K562 (cell line): ENCODE measurements around the gene APOM. TPM values are rescaled to one million over a fixed set of nuclear protein-coding genes. Genes with fewer than 3 reads are reported as not detected.
A peak's percentile ranks its signal among the peaks of the same experiment; 100 is the strongest.

Experiments used
- ATAC-seq: fragments of 200-7000 bp; cut with Tn5 transposase; 3 replicates; pipeline ENCODE4 v1.9.1; 2020; ENCODE audit warnings: moderate library complexity
- BruUV-seq: library from RNA; stranded (reverse); fragments of 400-500 nt; replicated peaks from 2 replicates; lab custom pipeline; 2021; lab: Mats Ljungman, UMichigan
- CTCF ChIA-PET: fragments of 300-600 bp; formaldehyde crosslinking; extraction: SDS; loops from one replicate; lab custom pipeline; 2021; ENCODE audit warnings: low intra/inter-chr PET ratio; lab: Yijun Ruan, JAX
- POLR2A ChIA-PET: fragments of 300-600, 350-650 bp; sonication (Branson Sonifier 250); formaldehyde crosslinking; extraction: SDS; loops from one replicate; lab custom pipeline; 2021; ENCODE audit warnings: antibody characterized with exemption, inconsistent platforms; lab: Yijun Ruan, JAX
- DNase-seq, 4 experiments: peaks; one replicate each; pipeline versions ENCODE4 v3.0.0 to v3.0.0-alpha.2; 2011 to 2018; ENCODE audit warnings: low spot score in 3 of 4, mixed read lengths in 3 of 4; ENCODE audit errors: extremely low read depth in 1 of 4
- FAIRE-seq: peaks from 2 replicates; lab custom pipeline; 2011; peaks lifted over from hg19 to GRCh38; lab: Jason Lieb, UNC
- H2AFZ ChIP-seq: 2 replicates; pipeline ENCODE4 v1.6.0; 2011; ENCODE audit warnings: low read depth, low read length, control low read depth, inconsistent platforms
- H3K27ac ChIP-seq: fragments of 200-600 bp; 3 replicates; pipeline ENCODE4 v1.8.0; 2011; ENCODE audit warnings: low read depth, mild to moderate bottlenecking, control low read depth, inconsistent platforms, low read length, moderate library complexity, mixed read lengths; ENCODE audit errors: extremely low read depth
- H3K27me3 ChIP-seq, 2 experiments: fragments of 300-600 bp in 1 of 2; 2 replicates in 1 of 2; 3 replicates in 1 of 2; pipeline versions ENCODE4 v1.6.0 to v1.8.0; 2011; ENCODE audit warnings: inconsistent platforms in 2 of 2, low read length in 2 of 2, mild to moderate bottlenecking in 1 of 2, mixed read lengths in 1 of 2, moderate library complexity in 1 of 2; ENCODE audit not compliant: control insufficient read depth in 2 of 2, insufficient read depth in 2 of 2
- H3K36me3 ChIP-seq: fragments of 300-600 bp; 3 replicates; pipeline ENCODE4 v1.8.0; 2011; ENCODE audit warnings: mild to moderate bottlenecking, low read length, inconsistent platforms; ENCODE audit not compliant: control insufficient read depth, insufficient read depth
- H3K4me1 ChIP-seq, 2 experiments: fragments of 200-600 bp in 1 of 2; replicated peaks in 1 of 2; 2 replicates in 1 of 2; 3 replicates in 1 of 2; pipeline versions ENCODE4 v1.5.1 to v1.8.0; 2011; ENCODE audit warnings: inconsistent platforms in 2 of 2, low read length in 2 of 2, mild to moderate bottlenecking in 1 of 2, mixed read lengths in 1 of 2, moderate library complexity in 1 of 2; ENCODE audit not compliant: control insufficient read depth in 2 of 2, insufficient read depth in 2 of 2
- H3K4me2 ChIP-seq: 2 replicates; pipeline ENCODE4 v1.6.1; 2011; ENCODE audit warnings: low read length, control low read depth, inconsistent platforms, mixed read lengths; ENCODE audit not compliant: insufficient read depth
- H3K4me3 ChIP-seq: fragments of 200-600 bp; sonication (generic), shearing (Covaris generic); 2 replicates; pipeline ENCODE4 v1.5.1; 2016; ENCODE audit warnings: control low read depth, inconsistent platforms
- H3K79me2 ChIP-seq: fragments of 200-600 bp; 3 replicates; pipeline ENCODE4 v1.8.0; 2011; ENCODE audit warnings: low read length, inconsistent platforms; ENCODE audit not compliant: control insufficient read depth, insufficient read depth
- H3K9ac ChIP-seq, 2 experiments: 2 replicates each; pipeline versions ENCODE4 v1.6.0 to v1.6.1; 2011; ENCODE audit warnings: low read depth in 2 of 2, low read length in 2 of 2, control low read depth in 1 of 2, inconsistent platforms in 1 of 2, mild to moderate bottlenecking in 1 of 2, mixed read lengths in 1 of 2; ENCODE audit not compliant: insufficient read depth in 1 of 2
- H3K9me1 ChIP-seq: one replicate; pipeline ENCODE4 v1.6.0; 2011; ENCODE audit warnings: inconsistent platforms, mild to moderate bottlenecking, low read length, moderate library complexity; ENCODE audit not compliant: control insufficient read depth, insufficient read depth
- H3K9me3 ChIP-seq: replicated peaks from 2 replicates; pipeline ENCODE4 v1.5.1; 2011; ENCODE audit warnings: low read depth, low read length, inconsistent platforms; ENCODE audit not compliant: control insufficient read depth, insufficient read depth
- H4K20me1 ChIP-seq: replicated peaks from 2 replicates; pipeline ENCODE4 v1.6.1; 2011; ENCODE audit warnings: low read length, inconsistent platforms, mixed read lengths; ENCODE audit not compliant: control insufficient read depth, insufficient read depth
- HDGF ChIP-seq: fragments of 450-650 bp; IDR thresholded peaks from 2 replicates; pipeline ENCODE4 v1.6.1; 2016
- IRF2 ChIP-seq: sonication (generic); formaldehyde crosslinking; IDR thresholded peaks from 2 replicates; pipeline ENCODE4 v1.8.1; 2022; ENCODE audit warnings: mild to moderate bottlenecking, missing genetic modification reagents
- IRF9 ChIP-seq: fragments of 450-650 bp; IDR thresholded peaks from 2 replicates; pipeline ENCODE4 v1.6.1; 2016; ENCODE audit warnings: missing biosample characterization, missing genetic modification characterization
- KDM1A ChIP-seq, 2 experiments: fragments of 450-650 bp; IDR thresholded peaks; 2 replicates each; pipeline ENCODE4 v1.6.1; 2016; ENCODE audit warnings: mild to moderate bottlenecking in 2 of 2
- NR2C1 ChIP-seq, 2 experiments: fragments of 450-650 bp; IDR thresholded peaks; 2 replicates each; pipeline ENCODE4 v1.6.1; 2017; ENCODE audit warnings: mild to moderate bottlenecking in 2 of 2, antibody characterized with exemption in 1 of 2, inconsistent platforms in 1 of 2, missing compliant biosample characterization in 1 of 2, missing genetic modification characterization in 1 of 2
- PHF20 ChIP-seq: fragments of 450-650 bp; IDR thresholded peaks from 2 replicates; pipeline ENCODE4 v1.6.1; 2018; ENCODE audit not compliant: partially characterized antibody
- RHOXF2B ChIP-seq: fragments of 250-450 bp; sonication (Bioruptor Pico); conservative IDR thresholded peaks from 2 replicates; pipeline ENCODE4 v1.5.1; 2021
- SRSF9 ChIP-seq: fragments of 200-400 bp; formaldehyde crosslinking; IDR thresholded peaks from 2 replicates; pipeline ENCODE4 v1.6.1; 2017; ENCODE audit warnings: low read depth, low read length, borderline replicate concordance
- TCFL5 ChIP-seq: fragments of 250-450 bp; sonication (Bioruptor Pico); conservative IDR thresholded peaks from 2 replicates; pipeline ENCODE4 v1.6.1; 2021; ENCODE audit warnings: mild to moderate bottlenecking, moderate library complexity, matching md5 sums
- TGIF2 ChIP-seq: sonication (generic); formaldehyde crosslinking; IDR thresholded peaks from 2 replicates; pipeline ENCODE4 v1.8.1; 2022; ENCODE audit warnings: mild to moderate bottlenecking, missing genetic modification reagents, moderate library complexity
- TRIM28 ChIP-seq: fragments of 450-650 bp; IDR thresholded peaks from 2 replicates; pipeline ENCODE4 v1.6.1; 2017
- VEZF1 ChIP-seq: fragments of 200-800 bp; sonication (Bioruptor generic); IDR thresholded peaks from 2 replicates; pipeline ENCODE4 v1.6.1; 2017; ENCODE audit warnings: missing genetic modification characterization, missing compliant biosample characterization
- XRCC3 ChIP-seq: fragments of 450-650 bp; IDR thresholded peaks from 2 replicates; pipeline ENCODE4 v1.6.1; 2017; ENCODE audit warnings: mild to moderate bottlenecking, moderate library complexity
- ZBTB34 ChIP-seq: fragments of 250-450 bp; sonication (Bioruptor Pico); IDR thresholded peaks from 2 replicates; pipeline ENCODE4 v1.8.0; 2021; ENCODE audit warnings: mild to moderate bottlenecking, moderate library complexity
- ZFX ChIP-seq: sonication (generic); formaldehyde crosslinking; IDR thresholded peaks from 2 replicates; pipeline ENCODE4 v1.8.0; 2022; ENCODE audit warnings: mild to moderate bottlenecking, missing genetic modification reagents, moderate library complexity
- ZNF146 ChIP-seq: IDR thresholded peaks from one replicate; pipeline ENCODE4 v1.6.1; 2018; ENCODE audit warnings: missing compliant biosample characterization; ENCODE audit not compliant: unreplicated experiment
- ZSCAN29 ChIP-seq: fragments of 450-650 bp; IDR thresholded peaks from 2 replicates; pipeline ENCODE4 v1.6.1; 2017
- WGBS: fragments of 100-300 bp; shearing (Covaris generic); methylation state at CpG from one replicate; pipeline ENCODE4 v1.1.6; 2016; ENCODE audit warnings: low coverage, mixed read lengths; ENCODE audit not compliant: insufficient coverage; ENCODE audit errors: missing lambda C conversion rate; 5-methylcytosine and 5-hydroxymethylcytosine counted together
- in situ Hi-C: fragments of 300-500 bp; cut with MboI; formaldehyde crosslinking; loops from 4 replicates; pipeline ENCODE4 v1.15.0; 2018; ENCODE audit warnings: inconsistent platforms, mixed read lengths
- intact Hi-C: fragments of 100-400 bp; cut with micrococcal nuclease; formaldehyde crosslinking; loops from 2 replicates; pipeline ENCODE4 v1.14.2; 2022
- polyA plus RNA-seq, 8 experiments: library from polyadenylated mRNA; depleted of rRNA in 4 of 8; stranded (reverse) in 5 of 8; unstranded in 3 of 8; fragments of >200 nt; fragmentation: Nextera tagmentation in 2 of 8; fragmentation: Illumina TruSeq in 1 of 8; extraction: Ambion mirVana in 2 of 8; extraction: Trizol in 1 of 8; gene quantifications; 2 replicates each; pipeline versions ENCODE4 v1.2.1 to v1.2.3, GENCODE V29; 2011 to 2014; ENCODE audit warnings: inconsistent platforms in 1 of 8, missing spikeins in 1 of 8
- total RNA-seq, 7 experiments: library from RNA; depleted of rRNA in 6 of 7; stranded (reverse); fragments of >200 nt in 6 of 7; fragmentation: Illumina TruSeq in 2 of 7; extraction: Trizol in 2 of 7; gene quantifications; 2 replicates each; pipeline versions ENCODE4 v1.2.1 to v1.2.3, GENCODE V29; 2011 to 2021; ENCODE audit warnings: low replicate concordance in 1 of 7

APOM gene
- total and polyA plus RNA-seq, 9 of the 15 experiments (the other 6 are each of a cell fraction or from before 2014, with no cell fraction given): 5.7 to 24.3 (median 10.4) TPM

- Histone ChIP-seq H3K9me3 (no peaks in the 10 kb centered on the region), H3K4me1 (peaks cover 22 to 34% of the 10 kb centered on the region in 2 experiments), H4K20me1 (no peaks in the 10 kb centered on the region; the same call in 1 of the 2 replicates), H3K9ac (peak within 1 kb of the TSS; percentile 93 to 96), H3K9me1 (no peaks in the 10 kb centered on the region), H2AFZ (peak within 1 kb of the TSS; percentile 91), H3K36me3 (peaks cover 34% of the 10 kb centered on the region), H3K4me3 (peak within 1 kb of the TSS; percentile 68), H3K27me3 (no peaks in the 10 kb centered on the region), H3K27ac (peak within 1 kb of the TSS; percentile 93), H3K79me2 (peaks cover 46% of the 10 kb centered on the region), H3K4me2 (peak within 1 kb of the TSS; percentile 87)
- intact Hi-C loops: loop anchor here (1.0 to 2.0 kb wide), 3 partner anchors 13 to 38 kb away; partner anchors contain the start of gene GPANK1
- BruUV-seq: TSS peak; percentile 92
- POLR2A ChIA-PET: interaction anchor here (0.5 to 9.7 kb wide), 42 partner anchors 11 to 1269 kb away, joined by 3 to 158 read pairs (median 5); partner anchors contain the start of genes C6orf47, CLIC1, CSNK2B and GPANK1
- CTCF ChIA-PET: interaction anchor here (1.2 kb wide), 1 partner anchor 13 kb away, joined by 3 read pairs; no protein-coding TSS in a partner anchor
- in situ Hi-C loops: no loop called here
- ATAC-seq: peak; percentile 95
- FAIRE-seq: peak; percentile 96
- peak; percentile 100 for DNase-seq
- 1% methylated on average over 54 of the region's 54 CpGs for WGBS
- TF ChIP-seq TCFL5: no peak; the same call in 1 of the 2 replicates
- no peak for TF ChIP-seq XRCC3
- no peak for TF ChIP-seq KDM1A (IDR thresholded peaks at IDR 0.05)
- peak; percentile 84 for TF ChIP-seq IRF9
- no peak for TF ChIP-seq SRSF9
- peak; percentile 97 for TF ChIP-seq VEZF1 (CRISPR knock-in tag)
- no peak for TF ChIP-seq ZNF146
- no peak for TF ChIP-seq NR2C1 (IDR thresholded peaks at IDR 0.05)
- TF ChIP-seq NR2C1 (tag; IDR thresholded peaks at IDR 0.05): no peak
- TF ChIP-seq ZFX (CRISPR knock-in tag): peak; percentile 99
- TF ChIP-seq RHOXF2B: 0 out of 2 replicates have a peak, but pooled peaks have one; percentile 19
- no peak for TF ChIP-seq IRF2
- no peak for TF ChIP-seq ZBTB34
- no peak for TF ChIP-seq HDGF
- TF ChIP-seq PHF20: peak; percentile 31
- TF ChIP-seq TGIF2 (CRISPR knock-in tag): no peak
- peak; percentile 44; the same call in 1 of the 2 replicates for TF ChIP-seq ZSCAN29
- peak; percentile 65; the same call in 1 of the 2 replicates for TF ChIP-seq TRIM28
Observed at GRCh38 chr6:31702819-31703716, 47.4 kb downstream of the APOM start, which contains the start of gene ABHD16A. Gene ABHD16A (minus strand): TSS chr6:31703324. CDS start chr6:31703281, 43 bp downstream.
